ENCODE data around the gene OSBP2. TPM values are rescaled to one million over a fixed set of nuclear protein-coding genes. Genes with fewer than 3 reads are reported as not detected.

The OSBP2 gene
- total RNA-seq, 1 donor from 2014 or later: 3.1 TPM

DNA sequence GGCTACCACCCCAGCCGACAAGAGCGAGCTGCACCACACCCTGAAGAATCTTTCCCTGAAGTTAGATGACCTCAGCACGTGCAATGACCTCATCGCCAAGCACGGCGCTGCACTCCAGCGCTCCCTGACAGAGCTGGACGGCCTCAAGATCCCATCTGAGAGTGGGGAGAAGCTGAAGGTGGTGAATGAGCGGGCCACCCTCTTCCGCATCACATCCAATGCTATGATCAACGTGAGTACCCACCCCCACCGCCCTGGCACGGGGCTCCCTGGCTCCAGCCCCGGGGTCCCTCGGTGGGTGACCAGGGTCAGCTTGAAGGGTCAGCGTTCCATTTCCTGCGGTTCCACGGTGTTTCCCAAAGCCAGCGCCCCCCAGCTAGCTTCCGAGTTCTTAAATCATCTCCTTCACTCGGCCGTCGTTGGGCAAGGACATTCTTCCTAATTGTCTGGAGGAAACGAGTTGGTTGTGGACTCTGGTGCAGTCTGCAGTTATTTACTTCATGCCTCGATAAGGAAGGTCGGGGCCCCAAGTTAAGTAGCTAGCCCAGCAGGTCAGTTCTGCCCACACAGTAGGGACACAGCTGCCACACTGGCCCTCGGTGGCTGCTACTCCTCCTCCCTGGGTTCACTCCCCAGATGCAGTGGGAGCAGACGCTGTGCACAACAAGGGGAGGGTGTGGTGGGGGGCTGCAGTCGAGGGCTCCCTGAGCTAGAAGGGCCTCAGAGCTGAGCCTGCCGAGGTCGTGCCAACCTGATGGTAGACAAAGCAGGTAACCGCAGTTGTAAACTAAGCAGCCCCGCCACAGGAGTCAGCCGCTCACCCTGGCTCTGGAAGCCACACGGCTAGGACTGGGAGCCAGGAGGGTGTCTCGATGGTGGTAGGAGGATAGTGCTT is 176.0 kb downstream of the OSBP2 start:
- H3K27me3 ChIP-seq (ENCODE audit: low read depth): no peaks in the 10 kb centered on the region
- TF ChIP-seq, protein P1, sequence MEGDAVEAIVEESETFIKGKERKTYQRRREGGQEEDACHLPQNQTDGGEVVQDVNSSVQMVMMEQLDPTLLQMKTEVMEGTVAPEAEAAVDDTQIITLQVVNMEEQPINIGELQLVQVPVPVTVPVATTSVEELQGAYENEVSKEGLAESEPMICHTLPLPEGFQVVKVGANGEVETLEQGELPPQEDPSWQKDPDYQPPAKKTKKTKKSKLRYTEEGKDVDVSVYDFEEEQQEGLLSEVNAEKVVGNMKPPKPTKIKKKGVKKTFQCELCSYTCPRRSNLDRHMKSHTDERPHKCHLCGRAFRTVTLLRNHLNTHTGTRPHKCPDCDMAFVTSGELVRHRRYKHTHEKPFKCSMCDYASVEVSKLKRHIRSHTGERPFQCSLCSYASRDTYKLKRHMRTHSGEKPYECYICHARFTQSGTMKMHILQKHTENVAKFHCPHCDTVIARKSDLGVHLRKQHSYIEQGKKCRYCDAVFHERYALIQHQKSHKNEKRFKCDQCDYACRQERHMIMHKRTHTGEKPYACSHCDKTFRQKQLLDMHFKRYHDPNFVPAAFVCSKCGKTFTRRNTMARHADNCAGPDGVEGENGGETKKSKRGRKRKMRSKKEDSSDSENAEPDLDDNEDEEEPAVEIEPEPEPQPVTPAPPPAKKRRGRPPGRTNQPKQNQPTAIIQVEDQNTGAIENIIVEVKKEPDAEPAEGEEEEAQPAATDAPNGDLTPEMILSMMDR (IDR thresholded peaks at IDR 0.05): no peak
- peak; percentile 32 for DNase-seq
- no peaks in the 10 kb centered on the region for H3K4me1 ChIP-seq
- intact Hi-C loops (cut with DNase I): no loop called here
- H3K27ac ChIP-seq: no peak overlapping the region
- H3K9me3 ChIP-seq: no peaks in the 10 kb centered on the region
- no peaks in the 10 kb centered on the region for H3K36me3 ChIP-seq
- H3K4me3 ChIP-seq: no peak overlapping the region
- ATAC-seq: no peak

DNA sequence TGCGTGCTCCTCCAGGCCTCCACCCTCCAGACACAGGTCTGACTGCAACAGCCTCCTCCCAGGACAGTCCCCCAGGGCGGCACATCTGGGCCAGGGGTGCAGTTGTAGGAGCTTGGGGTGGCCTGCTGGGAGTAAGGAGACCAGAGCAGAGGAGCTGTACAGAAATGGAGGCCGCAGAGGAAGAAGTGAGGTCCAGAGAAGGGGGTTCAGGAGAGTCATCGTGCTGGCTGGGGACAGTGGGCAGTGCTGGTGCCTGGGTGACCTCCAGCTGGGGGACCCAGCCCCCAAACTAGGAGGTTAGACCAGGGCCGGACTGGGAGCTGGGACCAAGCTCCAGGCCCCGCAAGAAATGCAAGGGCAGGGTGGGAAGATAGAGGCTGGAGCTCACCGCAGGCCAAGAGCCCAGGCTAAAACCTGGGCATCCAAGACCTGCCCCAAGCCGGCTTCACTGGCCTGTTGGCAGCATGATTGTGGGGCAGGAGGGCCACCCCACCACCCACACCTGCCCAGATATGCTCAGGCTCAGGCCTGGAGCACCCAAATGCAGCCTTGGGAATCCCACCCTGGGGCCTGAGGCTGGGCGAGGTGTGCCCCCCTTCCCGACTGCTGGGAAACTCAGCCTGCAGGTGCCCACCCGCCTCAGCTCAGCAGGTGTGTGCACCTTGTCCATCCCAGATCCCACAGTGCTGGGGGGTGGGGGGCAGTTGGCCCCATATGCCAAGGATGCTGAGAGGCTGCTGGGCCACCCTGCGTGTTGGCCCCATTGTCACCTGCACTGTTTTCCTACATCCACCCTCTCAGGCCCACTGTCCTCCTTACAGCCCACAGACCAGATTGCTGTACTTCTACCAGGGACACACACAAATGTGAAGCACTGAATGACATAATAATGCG is 177.0 kb downstream of the OSBP2 start:
- no peak overlapping the region for H3K4me3 ChIP-seq
- intact Hi-C loops (cut with DNase I): no loop called here
- H3K36me3 ChIP-seq: no peaks in the 10 kb centered on the region
- H3K4me1 ChIP-seq: no peaks in the 10 kb centered on the region
- DNase-seq (peak; percentile 35), ATAC-seq (no peak)
- no peaks in the 10 kb centered on the region for H3K27me3 ChIP-seq (ENCODE audit: low read depth)
- TF ChIP-seq, protein P1 (IDR thresholded peaks at IDR 0.05): no peak
- H3K27ac ChIP-seq: no peak overlapping the region
- no peaks in the 10 kb centered on the region for H3K9me3 ChIP-seq

DNA sequence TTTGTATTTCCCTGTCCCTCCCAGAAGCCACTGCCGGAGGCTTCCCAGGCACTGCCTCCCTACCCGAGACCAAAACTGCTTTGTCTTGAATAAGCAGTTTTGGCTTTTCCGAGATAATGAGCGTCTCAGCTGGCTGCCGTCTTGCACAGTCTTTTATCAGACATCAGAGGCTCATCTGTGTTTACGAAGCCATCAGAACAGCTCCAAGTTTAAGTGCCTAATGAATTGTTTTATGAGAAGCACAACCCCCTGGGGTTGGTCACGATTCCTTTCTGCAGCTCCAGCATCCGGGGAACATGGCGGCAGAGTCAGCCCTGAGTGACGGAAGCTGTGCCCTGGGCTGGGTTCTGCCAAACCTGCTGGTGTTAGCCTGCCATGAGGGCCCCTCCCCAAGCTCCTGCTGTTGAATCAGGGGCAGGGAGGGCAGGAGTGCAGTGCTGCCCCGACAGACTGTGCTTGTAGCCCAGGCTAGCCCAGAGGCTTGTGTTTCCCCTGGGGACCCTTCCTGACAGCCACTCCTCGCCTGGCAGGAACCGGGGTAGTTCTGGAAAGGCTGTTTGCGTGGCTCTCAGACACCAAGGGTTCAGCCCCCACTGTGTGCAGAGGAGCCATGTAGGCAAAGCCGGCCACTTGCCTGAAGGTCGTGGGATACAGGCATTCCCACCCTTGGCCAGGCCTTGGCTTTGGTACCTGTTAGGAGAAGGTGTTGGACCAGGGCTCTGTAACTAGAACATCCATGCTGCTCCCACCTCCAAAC is 177.8 kb downstream of the OSBP2 start:
- H3K27me3 ChIP-seq (ENCODE audit: low read depth): no peaks in the 10 kb centered on the region
- intact Hi-C loops (cut with DNase I): no loop called here
- ATAC-seq (no peak), DNase-seq (peak; percentile 30)
- no peaks in the 10 kb centered on the region for H3K9me3 ChIP-seq
- H3K4me3 ChIP-seq: no peak overlapping the region
- H3K36me3 ChIP-seq: no peaks in the 10 kb centered on the region
- TF ChIP-seq, protein P1 (IDR thresholded peaks at IDR 0.05): no peak
- no peak overlapping the region for H3K27ac ChIP-seq
- H3K4me1 ChIP-seq: no peaks in the 10 kb centered on the region

DNA sequence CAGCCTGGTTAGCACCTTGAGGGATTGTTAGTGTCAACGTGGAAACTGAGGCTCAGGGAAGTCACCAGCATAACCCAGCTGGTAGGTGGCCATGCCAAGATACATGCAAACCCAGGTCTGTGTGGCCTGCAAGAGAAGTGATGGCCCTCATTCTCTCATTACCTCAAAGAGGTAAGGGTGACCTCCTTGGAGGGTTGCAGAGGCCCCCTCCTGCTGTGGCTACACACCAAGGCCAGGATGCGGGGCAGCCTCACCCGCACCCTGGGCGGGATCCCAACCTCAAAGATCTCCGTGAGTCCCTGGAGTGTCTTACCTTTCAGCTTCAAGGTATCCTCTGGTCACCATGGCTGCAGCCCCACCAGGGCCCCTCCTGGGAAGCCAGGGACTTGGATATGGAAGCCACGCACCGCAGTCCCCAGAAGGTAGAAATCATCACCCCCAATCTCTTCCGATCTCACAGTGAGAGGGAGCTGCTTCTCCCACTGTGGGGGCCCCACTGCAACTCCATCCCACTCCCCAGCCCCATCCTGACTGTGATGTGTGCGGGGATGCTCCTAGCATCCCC is 178.5 kb downstream of the OSBP2 start:
- DNase-seq (peak; percentile 13), ATAC-seq (no peak)
- no peaks in the 10 kb centered on the region for H3K36me3 ChIP-seq
- no peaks in the 10 kb centered on the region for H3K27me3 ChIP-seq (ENCODE audit: low read depth)
- H3K4me1 ChIP-seq: no peaks in the 10 kb centered on the region
- TF ChIP-seq, protein P1 (IDR thresholded peaks at IDR 0.05): no peak
- H3K4me3 ChIP-seq: no peak overlapping the region
- H3K27ac ChIP-seq: no peak overlapping the region
- no peaks in the 10 kb centered on the region for H3K9me3 ChIP-seq
- intact Hi-C loops (cut with DNase I): no loop called here

DNA sequence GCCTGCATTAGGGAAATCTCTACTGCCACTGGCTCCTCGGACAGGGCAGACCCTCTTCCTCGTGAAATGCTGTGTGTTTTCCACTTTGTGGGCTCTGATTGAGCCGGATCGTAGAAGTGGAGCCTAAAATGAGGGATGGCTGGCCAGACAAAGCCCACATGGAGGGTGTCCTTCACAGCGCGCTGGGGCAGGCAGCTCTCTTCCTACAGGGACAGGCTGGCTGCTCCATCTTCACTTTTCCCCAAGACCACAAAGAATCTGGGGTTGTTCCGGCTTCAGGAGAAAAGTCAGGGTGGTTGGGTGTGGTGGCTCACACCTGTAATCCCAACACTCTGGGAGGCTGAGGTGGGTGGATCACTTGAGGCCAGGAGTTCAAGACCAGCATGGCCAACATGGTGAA is 179.0 kb downstream of the OSBP2 start:
- Histone ChIP-seq H3K36me3 (no peaks in the 10 kb centered on the region), H3K27ac (no peak overlapping the region), H3K4me3 (no peak overlapping the region), H3K4me1 (no peaks in the 10 kb centered on the region), H3K9me3 (no peaks in the 10 kb centered on the region), H3K27me3 (ENCODE audit: low read depth) (no peaks in the 10 kb centered on the region)
- no peak for ATAC-seq
- no peak for DNase-seq
- TF ChIP-seq, protein P1 (IDR thresholded peaks at IDR 0.05): no peak
- intact Hi-C loops (cut with DNase I): no loop called here
